GM12875 (cell line): ENCODE measurements around the gene TCP11L2.

ENCODE experiments used
- H3K4me3 ChIP-seq: one replicate; pipeline ENCODE4 v1.5.1; 2011; ENCODE audit warnings: low read depth, low read length, control low read depth
- CTCF ChIP-seq: IDR thresholded peaks from 2 replicates; pipeline ENCODE4 v1.5.1; 2011; ENCODE audit warnings: low read depth, mild to moderate bottlenecking, control low read depth, inconsistent platforms, low read length, moderate library complexity, borderline replicate concordance; ENCODE audit not compliant: insufficient read depth

Gene TCP11L2

GRCh38 chr12:106317406-106318082 is 15.0 kb downstream of the TCP11L2 start:
- TF ChIP-seq CTCF: no peak
- no peak overlapping the region for H3K4me3 ChIP-seq

- no peak overlapping the region for H3K4me3 ChIP-seq
- no peak for TF ChIP-seq CTCF
Observed at GRCh38 chr12:106321139-106321850, 18.8 kb downstream of the TCP11L2 start.

GRCh38 chr12:106323537-106323936 is 21.0 kb downstream of the TCP11L2 start:
- no peak for TF ChIP-seq CTCF
- no peak overlapping the region for H3K4me3 ChIP-seq

GRCh38 chr12:106327309-106327869 is 24.9 kb downstream of the TCP11L2 start:
- H3K4me3 ChIP-seq: no peak overlapping the region
- TF ChIP-seq CTCF: no peak

GRCh38 chr12:106328735-106329134 is 26.2 kb downstream of the TCP11L2 start:
- TF ChIP-seq CTCF: no peak
- H3K4me3 ChIP-seq: no peak overlapping the region

- H3K4me3 ChIP-seq: no peak overlapping the region
- no peak for TF ChIP-seq CTCF
Observed at GRCh38 chr12:106329231-106329982, 26.9 kb downstream of the TCP11L2 start.

GRCh38 chr12:106331599-106331998 is 29.1 kb downstream of the TCP11L2 start:
- no peak overlapping the region for H3K4me3 ChIP-seq
- no peak for TF ChIP-seq CTCF
